ENCODE measurements around the gene AGAP3.

AGAP3 gene

GRCh38 chr7:151110941-151111645 lies 24.8 kb downstream of the AGAP3 start:
- DNase-seq, result peak; percentile 57 to 63

GRCh38 chr7:151113344-151114150 lies 27.3 kb downstream of the AGAP3 start:
- no peak for DNase-seq

DNA sequence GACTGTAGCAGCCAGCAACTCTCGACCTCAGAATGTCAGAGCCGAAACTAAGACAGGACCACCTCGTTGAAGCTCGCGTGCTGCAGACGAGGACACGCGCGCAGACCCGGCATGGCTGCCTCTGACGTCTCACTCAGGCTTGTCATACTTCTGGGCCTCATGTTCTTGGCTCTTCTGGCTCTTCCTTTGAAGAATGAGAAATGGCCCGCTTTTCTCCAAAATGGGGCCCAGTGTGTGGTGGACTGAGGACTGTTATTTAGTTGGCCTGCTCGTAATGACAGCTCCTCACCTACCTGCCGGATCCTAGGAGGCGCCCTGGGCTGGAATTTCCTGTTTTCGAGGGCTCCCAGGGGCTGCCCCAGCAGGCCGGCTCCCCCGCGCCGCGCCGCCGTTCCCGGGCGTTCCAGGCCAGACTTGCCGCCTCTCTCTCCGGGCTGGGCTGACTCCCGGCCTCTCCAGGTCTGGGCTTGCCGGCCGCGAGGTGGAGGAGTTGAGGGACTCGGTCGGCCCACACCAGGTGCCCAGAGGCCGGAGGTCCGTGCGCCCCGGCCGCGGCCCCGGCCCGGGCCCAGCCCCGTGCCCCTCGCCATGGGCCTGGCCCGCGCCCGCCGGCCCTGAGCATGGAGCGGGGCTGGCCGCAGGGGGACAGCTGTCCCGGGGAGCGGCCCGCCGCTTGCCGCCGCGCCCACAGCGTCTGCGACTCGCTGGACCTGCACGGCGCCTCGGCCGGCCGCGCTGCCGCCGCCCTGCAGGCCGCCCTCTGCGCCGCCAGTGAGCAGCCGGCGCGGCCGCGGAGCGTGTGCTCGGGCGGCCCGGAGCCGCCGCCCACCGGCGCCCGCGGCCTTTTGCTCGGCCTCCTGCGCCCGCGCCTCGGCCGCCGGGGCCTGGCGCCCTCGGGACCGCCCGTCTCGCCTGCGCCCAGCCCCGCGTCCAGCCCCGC lies 28.1 kb downstream of the AGAP3 start:
- no peak for DNase-seq

DNA sequence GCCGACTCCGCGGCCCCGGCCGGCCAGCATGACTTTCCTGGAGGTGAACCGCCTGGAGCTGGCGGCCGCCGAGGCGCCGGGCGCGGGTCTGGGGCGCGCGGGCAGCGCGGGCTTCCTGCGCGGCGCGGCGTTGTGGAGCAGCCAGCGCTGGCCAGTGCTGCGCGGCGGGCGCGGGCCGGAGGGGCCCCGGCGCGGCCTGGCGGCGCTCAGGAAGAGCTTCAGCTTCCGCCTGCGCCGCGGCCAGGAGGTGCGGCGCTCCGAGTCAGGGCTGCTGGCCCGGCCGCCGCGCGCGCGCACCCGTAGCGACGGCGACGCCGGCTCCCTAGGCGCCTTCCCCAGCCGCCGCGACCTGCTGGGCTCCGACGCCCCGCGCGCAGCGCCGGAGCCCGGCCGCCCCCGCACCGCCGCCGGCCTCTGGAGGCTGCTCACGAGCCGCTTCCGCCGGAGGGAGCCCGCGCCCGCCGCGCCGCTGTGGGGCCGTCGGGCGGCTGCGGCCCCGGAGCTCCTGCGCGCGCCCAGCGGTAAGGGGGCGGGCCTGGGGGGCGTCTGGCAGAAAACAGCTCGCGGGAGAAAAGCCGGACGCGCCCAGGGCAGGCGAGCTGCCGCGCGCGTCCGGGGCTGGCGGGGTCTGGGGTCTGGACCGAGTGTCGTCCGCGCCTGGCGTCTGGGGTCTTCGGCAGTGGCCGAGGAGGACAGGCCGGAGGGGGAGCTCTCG lies 29.0 kb downstream of the AGAP3 start:
- DNase-seq, result no peak

GRCh38 chr7:151115836-151116418 lies 29.7 kb downstream of the AGAP3 start:
- no peak for DNase-seq

DNA sequence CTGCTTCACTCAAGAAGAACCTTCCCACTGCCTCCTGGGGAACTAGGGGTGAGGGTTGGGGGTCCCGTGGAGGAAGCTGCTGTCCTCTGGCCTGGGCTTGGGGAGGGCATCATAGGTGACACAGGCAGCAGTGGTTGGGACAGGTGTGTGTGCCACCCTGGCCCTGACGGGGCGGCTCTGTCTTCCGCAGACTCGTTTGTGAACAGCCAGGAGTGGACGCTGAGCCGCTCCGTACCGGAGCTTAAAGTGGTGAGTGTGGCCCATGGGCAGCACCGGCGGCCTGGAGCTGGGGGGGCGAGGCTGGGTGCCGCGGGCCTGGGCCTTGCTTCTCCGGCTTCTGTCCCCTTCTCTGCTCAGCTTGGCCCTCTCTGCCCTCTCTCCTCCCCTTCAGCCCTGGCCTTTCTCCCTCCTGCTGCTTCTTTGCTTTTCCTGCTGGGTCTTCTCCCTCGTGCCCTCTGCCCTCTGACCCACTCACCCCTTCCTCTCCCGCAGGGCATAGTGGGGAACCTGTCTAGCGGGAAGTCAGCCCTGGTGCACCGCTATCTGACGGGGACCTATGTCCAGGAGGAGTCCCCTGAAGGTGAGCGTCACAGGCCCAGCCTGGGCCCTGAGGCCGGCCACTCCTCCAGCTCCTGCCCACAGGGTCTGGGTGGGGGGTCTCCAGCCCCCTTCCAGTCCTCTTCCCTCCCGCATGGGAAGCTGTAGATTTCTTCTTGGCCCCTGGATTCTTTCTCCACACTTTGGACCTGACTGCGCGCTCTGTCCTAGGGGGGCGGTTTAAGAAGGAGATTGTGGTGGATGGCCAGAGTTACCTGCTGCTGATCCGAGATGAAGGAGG lies 30.5 kb downstream of the AGAP3 start:
- no peak for DNase-seq

DNA sequence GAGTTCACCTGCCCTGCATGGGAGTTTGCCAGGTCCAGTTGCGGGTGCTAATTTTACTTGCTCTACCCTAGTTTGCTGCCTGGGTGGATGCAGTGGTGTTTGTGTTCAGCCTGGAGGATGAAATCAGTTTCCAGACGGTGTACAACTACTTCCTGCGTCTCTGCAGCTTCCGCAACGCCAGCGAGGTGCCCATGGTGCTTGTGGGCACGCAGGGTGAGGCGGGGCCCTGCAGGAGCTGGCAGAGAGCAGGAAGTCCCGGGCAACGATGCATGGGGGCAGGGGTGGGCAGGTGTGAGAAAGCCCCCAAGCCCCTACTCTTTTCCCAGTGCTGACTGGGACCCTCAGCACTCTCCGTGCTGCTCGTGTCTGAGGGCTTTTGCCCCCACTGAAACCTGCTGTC lies 31.3 kb downstream of the AGAP3 start:
- DNase-seq, result no peak

DNA sequence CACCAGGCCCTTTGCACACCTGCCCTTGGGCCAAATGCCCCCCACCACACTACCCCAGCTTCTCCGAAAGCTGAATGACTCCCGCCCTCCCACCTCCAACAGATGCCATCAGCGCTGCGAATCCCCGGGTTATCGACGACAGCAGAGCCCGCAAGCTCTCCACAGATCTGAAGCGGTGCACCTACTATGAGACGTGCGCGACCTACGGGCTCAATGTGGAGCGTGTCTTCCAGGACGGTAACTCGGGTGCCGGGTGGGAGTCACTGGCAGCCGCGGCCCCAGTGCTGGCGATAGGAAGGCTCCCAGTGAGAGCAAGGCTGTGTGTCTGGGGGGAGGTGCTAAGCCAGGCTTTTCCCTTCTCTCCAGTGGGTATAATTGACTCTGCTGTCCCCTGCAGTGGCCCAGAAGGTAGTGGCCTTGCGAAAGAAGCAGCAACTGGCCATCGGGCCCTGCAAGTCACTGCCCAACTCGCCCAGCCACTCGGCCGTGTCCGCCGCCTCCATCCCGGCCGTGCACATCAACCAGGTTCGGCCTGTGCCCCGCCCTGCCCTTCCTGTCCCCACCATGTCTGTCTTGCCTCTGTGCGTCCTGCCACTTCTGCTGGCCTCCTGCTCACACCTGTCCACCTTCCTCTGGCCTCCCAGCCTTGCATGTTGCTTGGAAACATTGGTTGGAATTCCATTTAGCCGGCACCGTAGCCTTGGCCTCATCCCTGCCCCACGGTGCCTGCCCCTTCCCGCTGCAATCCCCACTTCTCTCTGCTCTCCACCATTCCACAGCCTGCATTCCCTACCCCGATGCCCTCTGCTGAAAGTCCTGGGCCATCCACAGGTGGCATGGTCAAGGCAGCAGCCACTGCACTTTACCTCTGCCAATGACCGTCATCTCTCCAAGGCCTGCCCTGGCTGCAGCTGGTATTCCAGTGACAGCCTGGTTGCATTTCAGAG lies 32.1 kb downstream of the AGAP3 start:
- no peak for DNase-seq

DNA sequence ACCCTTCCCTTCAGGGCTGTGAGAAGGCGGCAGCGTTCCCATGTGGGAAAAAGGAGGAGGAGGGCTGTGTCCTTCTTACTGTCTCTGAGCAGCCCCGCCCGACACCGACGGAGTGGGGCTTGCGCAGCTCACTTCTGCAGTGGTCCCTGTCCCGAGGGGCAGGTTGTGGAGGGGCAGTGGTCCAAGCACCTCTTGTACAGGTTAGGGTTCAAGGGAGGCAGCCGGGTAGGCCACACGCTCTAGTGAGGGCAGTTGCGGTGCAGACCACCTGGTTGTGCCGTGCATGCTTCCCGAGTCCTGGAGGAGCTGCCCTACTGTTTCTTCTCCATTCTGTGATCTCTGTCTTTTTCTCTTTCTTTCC lies 32.8 kb downstream of the AGAP3 start:
- DNase-seq, result no peak

- no peak for DNase-seq
Measured at GRCh38 chr7:151119902-151120301, 33.6 kb downstream of the AGAP3 start.

DNA sequence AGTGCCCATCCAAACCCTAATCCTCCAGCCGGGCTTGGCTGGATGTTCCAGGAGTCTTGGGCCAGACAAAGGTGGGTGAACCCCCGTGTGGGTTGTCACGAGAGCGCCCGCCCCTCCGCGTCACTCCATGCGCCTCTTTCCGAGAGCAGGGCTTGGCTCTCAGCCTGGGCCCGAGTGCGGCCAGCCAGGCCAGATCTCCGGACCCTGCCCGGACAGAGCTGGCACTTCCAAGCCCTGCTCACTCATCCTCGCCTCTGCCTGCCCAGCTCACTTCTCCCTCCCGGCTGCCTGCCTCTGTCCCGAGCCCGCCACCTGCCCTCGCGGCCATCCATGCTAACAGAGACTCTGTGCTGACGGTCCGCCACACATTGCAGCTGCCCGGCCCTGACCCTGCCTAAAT lies 34.6 kb downstream of the AGAP3 start:
- DNase-seq, result no peak

DNA sequence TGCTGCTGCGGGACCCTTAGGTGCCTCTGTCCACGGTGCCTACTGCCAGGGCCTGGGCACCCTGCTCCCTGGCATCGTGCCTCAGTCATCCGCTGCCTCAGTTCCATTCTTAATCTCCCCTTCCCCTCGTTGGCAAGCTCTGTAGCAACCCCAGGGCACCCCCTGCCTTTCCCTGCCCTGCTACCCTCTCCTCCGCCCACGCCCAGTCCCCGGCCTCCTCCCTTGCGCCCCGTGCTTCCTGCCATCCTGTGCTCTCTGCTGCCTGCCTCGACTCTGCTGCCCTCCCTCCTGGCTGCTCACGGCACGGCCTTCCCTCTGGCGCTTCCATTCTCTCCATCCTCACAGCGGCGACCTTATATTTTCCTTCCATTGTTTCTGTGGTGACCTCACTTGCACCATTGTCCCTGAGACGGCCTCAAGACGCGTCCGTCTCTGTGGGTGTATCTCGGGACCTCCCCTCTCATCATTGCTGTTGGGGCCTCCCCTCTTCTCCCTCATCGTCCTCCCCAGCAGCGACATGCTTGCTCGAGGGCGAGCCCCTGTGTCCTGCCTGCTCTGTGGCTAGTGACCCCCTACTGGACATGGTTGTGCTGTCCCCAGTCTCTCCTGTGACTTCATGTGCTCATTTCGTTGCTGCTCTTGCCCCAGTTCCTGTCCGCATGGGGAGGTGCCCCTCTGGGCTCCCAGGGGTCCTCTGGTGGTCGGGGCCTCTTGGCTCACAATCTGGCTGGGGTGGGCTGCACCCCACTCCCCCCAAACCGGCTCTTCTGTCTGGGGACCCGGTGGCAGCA lies 35.3 kb downstream of the AGAP3 start:
- DNase-seq, result no peak

GRCh38 chr7:151122276-151122675 lies 36.0 kb downstream of the AGAP3 start:
- no peak for DNase-seq

GRCh38 chr7:151122796-151123157 lies 36.5 kb downstream of the AGAP3 start:
- DNase-seq, result no peak

DNA sequence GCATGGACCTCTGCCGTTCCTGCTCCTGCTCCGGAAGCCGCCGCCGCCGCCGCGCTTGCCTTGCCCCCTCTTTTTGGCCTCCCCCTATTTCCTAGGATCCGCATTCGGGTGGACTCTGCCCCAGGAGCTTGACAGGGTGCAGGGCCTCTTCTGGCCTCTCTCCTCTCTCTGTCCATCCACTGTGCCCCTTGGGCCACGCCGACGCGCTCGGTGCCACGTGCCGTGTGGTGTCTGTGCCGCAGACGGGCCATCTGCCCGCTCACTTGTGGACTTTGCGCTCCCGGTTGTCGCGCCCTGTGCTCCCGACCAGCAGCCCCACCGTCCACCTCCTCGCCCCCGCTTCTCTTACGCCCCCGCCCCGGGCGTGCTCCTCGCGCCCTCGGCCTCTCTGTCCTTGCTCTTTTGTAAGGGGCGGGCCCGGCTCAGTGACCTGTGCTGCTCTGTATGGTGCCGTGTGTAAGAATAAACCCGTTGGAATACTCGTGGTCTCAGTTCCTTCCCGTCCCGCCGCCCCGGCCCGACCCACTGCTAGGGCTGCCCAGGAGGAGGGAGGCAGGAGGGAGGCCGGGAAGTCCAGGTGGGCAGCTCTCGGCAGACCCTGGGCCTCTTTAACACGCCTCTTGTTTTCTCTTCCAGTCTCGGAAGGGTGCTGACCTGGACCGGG lies 37.0 kb downstream of the AGAP3 start:
- no peak for DNase-seq

DNA sequence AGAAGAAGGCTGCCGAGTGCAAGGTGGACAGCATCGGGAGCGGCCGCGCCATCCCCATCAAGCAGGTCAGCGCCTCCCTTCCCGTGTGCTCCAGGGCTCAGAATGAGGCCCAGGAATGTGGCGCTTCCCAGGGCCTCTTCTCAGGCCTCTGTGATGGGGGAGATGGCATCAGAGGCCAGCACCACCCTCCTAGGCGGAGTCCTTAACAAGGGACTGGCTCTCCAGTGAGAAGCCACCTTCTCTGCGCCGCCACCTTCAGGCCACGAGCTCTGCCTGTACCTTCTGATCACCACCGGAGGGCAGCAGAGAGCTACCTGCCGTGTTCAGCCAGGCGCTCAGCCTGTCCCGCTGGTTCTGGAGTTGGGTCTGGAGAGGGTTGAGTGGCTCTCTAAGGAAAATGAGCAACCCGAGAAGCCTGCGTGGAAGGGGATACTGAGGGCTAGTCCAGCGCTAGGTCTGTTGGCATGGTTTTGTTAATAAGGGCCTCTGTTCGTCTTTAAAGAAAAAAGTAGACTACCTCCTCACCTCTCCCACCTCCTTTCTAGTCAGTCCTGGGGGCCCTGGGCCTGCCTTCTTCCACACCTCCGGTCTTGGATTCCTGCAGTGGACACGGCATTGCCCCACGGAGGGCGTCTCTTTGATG lies 37.7 kb downstream of the AGAP3 start:
- peak; percentile 54 to 72 for DNase-seq

DNA sequence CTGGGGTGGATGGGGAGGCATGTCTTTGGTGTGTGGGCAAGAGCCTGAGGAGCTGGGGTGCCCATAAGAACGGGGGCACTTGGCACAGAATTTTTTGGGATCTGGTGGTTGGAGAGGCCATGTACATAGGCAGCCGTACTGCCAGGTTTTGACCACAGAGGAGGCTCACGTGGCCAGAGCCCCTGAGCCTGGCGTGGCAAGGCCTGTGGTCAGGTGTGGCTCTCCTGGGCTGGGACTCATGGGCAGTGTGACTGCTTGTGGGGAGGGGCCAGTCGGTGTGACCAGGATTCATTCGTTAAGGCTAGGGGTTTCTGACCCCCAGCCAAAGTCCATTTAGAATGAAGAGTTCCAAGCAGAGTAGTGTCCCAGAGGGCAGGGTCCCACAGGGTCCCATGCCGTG lies 38.2 kb downstream of the AGAP3 start:
- DNase-seq, result no peak

DNA sequence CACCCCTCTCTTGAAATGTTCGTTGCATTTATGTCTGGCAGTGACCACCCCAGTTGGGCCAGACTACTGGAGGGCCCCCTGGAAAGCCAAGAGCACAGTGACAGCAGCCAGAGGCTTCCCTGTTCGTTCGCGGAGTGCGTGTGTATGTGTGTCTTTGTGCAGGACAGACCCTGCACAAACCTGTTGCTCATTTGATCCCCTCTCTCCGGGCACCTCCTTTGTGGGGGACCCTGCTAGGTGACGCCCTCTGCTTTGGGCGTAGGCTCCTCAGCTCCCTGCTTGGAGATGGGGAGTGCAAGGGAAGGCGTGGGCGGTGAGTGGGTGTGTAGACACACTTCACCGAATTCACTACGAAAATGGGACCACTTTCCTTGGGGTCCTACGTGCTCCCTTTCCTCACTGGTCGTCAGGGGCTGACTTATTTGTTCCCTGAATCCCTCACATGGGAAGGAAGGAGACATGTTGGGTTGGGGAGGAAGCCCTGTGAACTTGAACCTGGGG lies 38.7 kb downstream of the AGAP3 start:
- DNase-seq, result no peak
